ENCODE results near the gene UGT1A8.
"Not testable (repeated sequence)": the region's sequence is repeated elsewhere in the genome, so short reads cannot be mapped to it uniquely, and the experiment has no call there.

Gene UGT1A8

DNA sequence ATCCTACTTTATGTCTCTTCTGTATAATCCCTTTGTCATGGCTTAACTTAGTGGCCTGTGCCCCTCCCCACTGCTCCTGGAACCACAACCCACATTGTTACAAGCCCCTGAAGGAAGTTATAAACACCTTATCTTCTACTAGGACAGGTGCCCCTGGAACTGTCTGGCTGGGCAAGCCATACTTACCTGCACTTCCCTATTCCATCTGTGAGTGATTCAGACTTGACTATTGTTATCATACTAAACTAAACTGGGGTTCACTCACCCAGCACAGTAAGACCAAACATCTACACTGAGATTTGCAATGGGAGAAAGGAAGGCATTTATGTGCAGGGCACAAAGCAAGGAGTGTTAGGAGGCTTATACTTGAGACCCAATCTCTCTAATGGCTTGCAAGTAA, 71.6 kb downstream of the UGT1A8 start:
- DNase-seq = no peak

DNA sequence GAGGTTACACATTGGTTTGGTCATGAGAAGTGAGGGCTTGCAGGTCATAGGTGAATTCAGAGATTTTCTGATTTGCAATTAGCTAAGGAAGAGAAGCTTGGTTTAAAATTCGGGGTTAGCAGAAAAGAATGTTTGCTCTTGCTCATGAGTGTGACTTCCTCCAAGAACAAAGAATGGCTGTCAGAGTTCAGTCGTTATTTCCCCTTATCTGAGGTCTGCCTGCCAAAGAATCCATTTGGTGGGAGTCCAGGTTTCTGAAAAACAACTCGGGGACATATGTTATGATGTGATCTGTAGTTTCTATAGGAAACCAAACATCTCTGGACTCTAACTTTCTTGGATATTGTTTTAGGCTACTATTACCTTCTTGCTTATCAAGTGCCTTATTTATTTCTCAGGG, 72.1 kb downstream of the UGT1A8 start:
- no peak for DNase-seq

DNA sequence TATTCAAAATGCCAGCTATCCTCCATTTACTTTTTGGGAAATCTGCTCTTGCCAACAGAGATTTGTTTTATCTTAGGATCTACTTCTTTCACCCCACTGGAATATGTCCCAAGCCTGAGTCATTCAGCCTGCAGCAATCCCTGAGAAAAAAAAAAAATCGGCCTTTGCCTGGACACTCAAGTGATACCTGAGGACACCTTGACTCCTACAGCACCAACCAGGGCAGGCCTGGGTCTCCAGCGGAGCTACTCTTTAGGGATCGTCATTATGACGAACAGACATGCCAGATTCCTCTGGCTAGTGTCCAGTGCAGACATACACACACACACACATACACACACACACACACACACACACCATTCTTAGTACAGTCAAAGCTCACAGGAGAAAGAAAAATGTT, 73.0 kb downstream of the UGT1A8 start:
- DNase-seq = no peak

DNA sequence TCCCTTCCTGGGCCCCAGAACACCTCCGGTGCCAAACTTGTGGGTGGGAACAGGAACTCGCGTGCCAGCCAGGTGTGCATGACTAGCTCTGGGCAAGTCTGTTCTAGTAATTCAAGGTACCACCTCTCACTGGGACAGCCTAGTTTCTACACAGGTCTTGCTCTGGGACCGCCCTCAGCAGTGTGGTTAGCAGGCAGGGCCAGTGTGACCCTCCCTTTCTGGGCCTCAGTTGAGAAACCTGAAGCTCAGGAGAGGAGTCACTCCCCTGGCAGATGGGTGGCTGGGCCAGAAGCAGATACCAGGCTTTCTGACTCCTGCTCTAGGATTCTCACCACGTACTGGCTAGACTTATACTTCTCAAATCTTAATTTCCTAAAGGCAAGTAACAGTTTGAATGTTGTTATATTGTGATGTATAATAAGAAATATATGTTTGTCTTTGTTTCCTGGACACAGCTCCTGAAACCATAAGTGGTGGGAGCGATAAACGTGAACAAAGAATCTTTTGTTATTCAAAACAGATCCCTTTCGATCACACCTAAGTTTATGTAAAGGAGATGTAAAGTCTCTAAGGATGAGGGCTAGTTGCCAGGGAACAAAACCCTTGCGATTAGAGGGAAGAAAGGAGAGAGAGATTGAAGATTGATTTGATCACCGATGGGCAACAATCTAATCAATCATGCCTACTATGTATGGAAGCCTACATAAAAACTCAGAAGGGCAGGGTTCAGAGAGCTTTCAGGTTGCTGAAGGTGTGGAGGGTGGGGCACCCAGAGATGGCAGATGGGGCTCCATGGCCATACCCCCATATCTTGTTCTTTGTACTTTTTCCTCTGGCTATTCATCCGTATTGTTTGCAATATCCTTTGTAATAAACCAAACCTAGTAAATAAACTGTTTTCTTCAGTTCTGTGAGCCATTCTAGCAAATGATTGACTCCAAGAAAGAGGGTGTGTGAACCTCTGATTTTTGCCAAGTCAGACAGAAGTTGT, 74.3 kb downstream of the UGT1A8 start:
- DNase-seq = no peak

DNA sequence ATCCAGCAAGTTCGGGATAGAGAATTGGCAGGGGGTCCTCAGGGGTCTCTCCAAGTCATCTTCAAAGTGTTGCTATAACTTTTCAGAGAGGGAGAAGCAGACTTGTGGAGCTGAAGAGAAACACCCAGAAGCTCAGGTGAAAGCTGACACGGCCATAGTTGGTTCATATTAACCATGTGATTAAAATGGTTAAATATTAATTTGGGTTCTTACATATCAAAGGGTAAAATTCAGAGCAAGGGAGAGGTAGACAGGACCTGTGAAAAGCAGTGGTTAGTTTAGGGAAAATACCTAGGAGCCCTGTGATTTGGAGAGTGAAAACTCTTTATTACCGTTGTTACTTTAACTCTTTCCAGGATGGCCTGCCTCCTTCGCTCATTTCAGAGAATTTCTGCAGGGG, 75.2 kb downstream of the UGT1A8 start, which contains the start of gene UGT1A6:
UGT1A6 (plus strand) TSS at position 243 of the 400 bp plus-strand sequence; CDS start at position 358, 115 bp downstream.
- DNase-seq = no peak

DNA sequence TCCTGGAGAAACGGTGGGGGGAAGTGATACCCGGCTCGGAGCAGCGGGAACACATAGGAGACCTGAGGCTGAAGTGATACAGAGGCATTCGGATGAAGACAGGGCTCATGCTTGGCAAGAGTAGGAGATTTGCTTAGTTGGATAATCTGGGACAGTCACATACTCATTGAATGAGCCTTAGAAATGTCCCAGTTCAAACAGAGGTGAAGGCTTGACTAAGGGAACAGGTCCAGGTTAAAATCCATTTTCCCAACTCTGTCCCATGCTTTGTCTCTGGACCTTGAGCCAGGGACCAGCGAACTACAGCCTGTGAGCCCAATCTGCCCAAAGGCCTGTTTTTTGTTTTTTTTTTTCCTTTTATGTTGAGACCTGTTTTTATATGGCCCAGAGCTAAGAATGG, 76.5 kb downstream of the UGT1A8 start:
- DNase-seq = no peak

DNA sequence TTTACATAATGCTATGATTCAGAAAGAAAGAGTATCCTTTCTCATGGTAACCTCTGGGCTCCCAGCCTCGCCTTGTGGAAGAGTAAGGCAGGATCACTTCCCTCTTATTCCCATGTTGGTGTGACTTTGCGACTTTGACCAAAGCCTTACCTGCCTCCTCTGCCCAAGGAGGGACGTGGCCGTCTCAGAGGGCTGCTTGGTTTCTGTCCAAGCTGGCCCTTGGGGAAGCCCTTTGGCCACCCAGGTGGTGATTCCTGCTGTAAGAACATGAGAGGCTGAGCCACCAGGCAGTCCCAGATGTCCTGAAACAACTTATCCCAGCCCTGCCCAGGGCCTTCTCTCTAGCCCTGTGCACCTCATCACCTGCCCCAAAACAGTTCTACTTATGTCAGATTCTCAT, 81.3 kb downstream of the UGT1A8 start:
- no peak for DNase-seq

DNA sequence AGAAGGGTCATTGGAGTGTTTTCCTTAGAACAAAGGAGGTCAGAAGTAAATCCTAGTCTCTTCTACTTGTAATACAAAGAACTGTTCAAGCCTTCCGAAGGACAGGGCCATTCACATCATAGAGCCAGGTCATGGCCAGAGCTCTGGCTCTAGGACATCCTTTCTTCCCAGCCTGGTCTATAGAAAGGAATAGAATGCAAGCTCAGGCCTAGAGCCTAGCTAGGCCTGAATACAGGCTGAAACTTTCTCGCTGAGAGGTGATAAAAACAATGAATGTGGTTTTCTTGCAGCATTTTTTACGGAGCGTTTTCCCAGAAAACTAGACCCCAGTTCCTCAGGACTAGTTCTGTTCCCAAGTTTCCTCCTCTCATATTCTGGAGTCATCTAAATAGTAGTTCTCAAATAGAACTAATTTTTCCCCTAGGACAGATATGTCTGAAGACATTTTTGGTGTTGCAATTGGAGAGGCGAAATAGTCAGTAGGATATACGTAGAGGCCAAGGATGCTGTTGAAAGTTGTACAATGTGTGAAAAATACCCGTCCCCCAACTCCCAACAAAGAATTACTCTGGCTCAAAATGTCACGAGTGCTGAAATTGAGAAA, 82.1 kb downstream of the UGT1A8 start:
- no peak for DNase-seq

DNA sequence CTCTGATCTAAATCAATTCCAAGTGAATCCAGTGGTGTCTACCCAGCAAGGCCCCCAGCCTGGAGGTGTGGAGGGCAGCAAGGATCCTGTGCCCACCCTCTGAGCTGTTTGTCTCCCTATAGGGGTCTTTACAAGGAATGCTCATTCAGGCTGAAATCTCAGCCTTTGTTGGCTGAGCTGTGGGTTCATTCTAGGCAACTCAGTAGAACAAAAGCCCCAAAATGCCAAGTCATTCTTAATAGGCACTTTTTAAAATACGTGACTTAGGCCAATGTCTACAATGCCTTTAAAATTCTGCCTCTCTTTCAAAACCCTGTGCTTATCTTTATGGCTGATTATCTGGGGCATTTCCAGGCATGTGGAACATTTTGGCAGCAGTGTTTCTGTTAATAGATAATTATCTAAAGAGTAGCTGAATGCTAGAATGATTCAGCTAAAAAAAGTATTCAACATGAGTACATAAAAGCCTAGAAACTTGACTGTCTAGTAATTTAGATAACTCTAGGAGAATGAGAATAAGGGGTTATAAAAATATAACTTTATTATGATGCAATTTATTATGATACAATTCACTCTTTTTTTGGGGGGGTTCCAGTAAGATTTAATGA, 82.7 kb downstream of the UGT1A8 start:
- no peak for DNase-seq

DNA sequence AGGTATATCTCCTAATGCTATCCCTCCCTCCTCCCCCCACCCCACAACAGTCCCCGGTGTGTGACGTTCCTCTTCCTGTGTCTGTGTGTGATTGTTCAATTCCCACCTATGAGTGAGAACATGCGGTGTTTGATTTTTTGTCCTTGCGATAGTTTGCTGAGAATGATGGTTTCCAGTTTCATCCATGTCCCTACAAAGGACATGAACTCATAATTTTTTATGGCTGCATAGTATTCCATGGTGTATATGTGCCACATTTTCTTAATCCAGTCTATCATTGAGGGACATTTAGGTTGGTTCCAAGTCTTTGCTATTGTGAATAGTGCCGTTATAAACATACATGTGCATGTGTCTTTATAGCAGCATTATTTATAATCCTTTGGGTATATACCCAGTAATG, 83.4 kb downstream of the UGT1A8 start:
- DNase-seq = not testable (repeated sequence)

DNA sequence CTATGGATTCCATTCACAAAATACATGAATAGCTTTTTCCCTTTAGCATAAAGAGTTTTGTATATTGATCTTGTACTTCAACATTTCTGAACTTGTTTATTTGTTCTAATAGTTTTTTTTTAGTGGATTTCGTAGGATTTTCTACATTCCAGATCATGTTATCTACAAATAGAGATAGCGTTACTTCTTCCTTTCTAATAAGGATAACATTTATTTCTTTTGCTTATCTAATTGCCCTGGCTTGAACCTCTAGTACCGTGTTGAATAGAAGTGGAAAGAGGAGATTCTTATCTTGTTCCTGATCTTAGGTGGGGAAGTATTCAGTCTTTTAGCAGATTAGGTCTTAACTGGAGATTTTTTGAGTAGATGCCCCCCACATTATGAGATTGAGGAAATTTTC, 84.8 kb downstream of the UGT1A8 start:
- DNase-seq = no peak

DNA sequence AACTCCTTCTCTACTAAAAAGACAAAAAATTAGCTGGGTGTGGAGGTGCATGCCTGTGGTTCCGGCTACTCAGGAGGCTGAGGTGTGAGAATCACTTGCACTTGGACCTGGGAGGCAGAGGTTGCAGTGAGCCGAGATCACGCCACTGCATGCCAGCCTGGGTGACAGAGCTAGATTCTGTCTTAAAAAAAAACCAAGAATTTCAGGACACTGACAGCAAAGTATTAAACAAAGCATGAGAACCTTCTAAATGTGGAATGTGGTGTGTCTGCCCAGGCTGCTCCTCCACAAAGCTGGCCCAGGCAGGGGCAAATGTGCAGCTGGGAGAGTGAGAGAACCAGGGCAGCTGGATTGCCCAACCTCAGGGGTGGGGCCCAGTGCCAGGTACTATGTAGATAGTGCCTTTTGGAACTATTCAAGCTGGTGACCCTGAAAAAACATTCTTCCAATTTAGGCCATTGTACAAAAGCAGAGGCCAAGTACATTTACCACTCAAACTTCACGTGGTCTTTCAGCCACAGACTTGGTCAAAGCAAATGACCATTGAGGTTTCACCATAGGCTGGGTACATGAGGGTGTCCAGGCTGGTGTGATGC, 88.6 kb downstream of the UGT1A8 start:
- DNase-seq = no peak

DNA sequence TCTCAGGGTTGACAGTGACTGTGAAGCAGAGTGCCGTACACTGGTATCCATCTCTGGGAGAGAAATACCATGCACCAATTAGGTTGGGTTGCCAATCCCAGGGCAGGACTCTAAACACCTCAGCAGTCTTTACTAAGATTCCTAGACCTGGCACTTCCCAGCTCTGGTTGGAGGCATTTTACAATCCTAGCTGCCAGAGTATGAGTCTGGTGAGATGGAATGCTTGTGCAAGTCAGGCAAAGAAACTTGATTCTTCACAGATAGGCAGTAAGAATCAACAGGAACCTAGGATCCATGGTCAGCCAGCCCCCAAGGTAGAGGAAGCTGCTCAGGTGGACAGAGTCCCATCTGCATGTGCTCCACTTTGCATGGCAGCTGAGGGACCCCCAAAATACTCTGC, 89.3 kb downstream of the UGT1A8 start:
- DNase-seq = no peak

DNA sequence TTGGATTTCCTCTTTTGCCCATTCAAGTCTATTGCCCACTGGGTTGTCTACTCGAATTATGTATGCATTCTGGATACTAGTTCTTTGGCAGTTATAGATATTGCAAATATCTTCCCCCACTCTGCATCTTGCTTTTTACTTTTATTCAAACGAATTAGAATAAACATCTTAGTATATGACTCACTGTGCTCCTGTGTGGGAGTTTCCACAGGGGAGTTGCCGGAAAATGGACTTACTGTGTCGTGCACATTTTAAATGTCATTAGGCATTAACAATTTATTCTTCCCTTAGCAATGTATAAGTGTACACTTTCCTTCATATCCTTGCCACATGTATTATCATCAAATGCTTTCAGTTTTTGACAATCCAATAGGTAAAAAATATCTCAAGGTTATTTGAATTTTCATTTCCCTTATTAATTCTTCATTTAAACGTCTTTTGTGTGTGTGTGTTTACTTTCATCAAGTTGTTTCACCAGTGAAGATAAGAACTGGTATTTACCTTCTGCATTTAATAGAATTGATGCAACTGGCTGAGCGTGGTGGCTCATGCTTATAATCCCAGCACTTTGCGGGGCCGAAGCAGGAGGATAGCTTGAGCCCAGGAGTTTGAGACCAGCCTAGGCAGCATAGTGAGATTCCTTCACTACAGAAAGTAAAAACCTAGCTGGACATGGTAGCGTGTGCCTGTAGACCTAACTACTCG, 90.7 kb downstream of the UGT1A8 start:
- no peak for DNase-seq

DNA sequence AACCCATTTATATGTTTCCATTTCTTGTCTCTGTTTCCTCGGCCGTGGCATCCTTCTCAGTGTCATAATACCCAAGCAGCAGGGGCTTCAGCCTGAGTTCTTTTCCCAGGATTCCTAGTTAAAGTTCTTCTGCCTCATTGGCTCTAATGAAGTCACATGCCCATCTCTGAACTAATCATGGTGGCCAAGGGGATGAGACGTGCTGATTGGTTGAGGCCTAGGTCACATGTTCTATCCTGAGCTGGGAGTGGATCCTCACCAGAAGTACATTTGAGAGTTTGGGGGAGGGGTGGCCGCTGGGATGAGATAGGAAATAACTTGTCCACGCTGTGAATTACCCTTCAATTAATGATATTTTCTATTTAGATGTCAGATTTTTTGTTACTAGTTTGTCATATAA, 91.5 kb downstream of the UGT1A8 start:
- no peak for DNase-seq

DNA sequence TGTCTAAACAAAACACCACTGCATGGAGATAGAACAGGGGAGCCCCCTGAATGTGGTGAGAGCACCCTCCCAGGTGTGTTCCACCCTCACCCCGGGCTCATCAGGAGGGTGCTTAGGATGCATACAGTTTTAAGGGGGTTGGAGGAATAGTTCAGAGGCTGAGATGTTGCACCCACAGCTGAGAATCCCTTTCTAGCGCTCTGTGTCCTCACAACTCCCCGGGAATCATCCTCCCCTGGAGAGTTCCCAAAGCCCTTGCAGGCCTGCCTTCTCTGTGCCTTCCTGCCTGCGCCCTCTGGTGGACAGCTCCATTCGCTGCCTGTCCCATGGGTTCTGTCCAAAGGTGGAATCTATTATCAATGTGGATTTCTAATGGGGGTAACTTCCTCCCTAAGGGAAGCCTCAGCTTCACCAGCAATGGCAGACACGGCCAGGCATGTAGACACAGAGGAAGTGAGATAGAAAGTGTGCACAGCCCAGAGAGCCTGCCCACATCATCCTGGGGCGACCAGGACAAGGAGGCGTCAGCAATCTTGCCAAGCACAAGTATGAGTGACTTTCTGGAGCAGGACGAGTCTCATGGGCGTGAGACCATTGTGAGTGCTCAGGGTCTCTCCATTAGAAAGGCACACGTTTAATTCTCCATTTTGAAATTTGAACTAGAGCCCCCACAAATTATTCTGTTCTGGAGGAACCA, 94.0 kb downstream of the UGT1A8 start:
- peak; percentile 88 for DNase-seq

DNA sequence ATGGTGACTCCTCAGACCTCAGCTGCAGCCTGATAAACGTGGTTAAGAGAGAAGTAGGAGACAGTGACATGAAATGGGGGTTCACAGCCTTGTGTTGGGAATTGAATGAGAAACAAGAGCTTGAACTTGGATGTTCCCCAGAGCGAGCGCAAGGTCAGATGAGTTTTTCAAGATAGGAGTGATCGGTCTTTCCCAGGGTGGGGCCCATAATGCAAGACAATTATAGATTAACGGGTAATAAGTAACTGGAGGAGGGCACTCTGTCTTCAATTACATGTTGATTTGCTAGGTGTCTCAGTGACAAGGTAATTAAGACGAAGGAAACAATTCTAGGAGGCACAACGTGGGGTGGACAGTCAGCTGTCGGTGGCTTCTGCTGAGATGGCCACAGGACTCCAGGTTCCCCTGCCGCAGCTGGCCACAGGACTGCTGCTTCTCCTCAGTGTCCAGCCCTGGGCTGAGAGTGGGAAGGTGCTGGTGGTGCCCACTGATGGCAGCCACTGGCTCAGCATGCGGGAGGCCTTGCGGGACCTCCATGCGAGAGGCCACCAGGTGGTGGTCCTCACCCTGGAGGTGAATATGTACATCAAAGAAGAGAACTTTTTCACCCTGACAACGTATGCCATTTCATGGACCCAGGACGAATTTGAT, 95.3 kb downstream of the UGT1A8 start, which contains the start of gene UGT1A5:
UGT1A5 (plus strand) TSS at position 297 of the 651 bp plus-strand sequence; CDS start at position 382, 85 bp downstream.
- DNase-seq = no peak

DNA sequence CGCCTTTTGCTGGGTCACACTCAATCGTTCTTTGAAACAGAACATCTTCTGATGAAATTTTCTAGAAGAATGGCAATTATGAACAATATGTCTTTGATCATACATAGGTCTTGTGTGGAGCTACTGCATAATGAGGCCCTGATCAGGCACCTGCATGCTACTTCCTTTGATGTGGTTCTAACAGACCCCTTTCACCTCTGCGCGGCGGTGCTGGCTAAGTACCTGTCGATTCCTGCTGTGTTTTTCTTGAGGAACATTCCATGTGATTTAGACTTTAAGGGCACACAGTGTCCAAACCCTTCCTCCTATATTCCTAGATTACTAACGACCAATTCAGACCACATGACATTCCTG, 95.8 kb downstream of the UGT1A8 start:
- DNase-seq = no peak

DNA sequence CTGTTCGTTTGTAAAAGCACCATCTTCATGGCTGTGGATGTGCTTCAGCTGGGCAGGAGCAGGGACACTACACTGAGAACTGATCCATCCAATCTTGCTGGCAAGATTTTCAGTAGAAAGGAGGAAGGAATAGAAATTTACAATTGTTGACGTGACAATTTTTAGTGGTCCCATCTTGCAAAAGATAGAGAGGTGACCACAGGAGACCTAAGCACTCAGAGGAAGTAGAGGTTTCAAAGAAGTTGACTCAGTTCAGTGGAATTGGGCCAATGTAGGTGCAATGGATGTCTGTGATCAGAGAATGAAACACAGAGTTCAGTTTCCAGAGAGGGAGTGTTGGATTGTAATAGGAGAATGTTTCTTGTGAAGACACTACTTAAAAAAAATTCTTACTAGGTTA, 96.7 kb downstream of the UGT1A8 start:
- DNase-seq = no peak

DNA sequence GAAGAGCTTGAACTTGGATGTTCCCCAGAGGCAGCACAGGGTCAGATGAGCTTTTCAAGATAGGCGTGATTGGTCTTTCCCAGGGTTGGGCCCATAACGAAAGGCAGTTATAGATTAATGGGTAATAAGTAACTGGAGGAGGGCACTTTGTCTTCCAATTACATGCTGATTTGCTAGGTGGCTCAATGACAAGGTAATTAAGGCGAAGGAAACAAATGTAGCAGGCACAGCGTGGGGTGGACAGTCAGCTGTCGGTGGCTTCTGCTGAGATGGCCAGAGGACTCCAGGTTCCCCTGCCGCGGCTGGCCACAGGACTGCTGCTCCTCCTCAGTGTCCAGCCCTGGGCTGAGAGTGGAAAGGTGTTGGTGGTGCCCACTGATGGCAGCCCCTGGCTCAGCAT, 101.1 kb downstream of the UGT1A8 start, which contains the start of gene UGT1A4:
UGT1A4 (plus strand) TSS at position 185 of the 400 bp plus-strand sequence; CDS start at position 270, 85 bp downstream.
- DNase-seq = no peak

DNA sequence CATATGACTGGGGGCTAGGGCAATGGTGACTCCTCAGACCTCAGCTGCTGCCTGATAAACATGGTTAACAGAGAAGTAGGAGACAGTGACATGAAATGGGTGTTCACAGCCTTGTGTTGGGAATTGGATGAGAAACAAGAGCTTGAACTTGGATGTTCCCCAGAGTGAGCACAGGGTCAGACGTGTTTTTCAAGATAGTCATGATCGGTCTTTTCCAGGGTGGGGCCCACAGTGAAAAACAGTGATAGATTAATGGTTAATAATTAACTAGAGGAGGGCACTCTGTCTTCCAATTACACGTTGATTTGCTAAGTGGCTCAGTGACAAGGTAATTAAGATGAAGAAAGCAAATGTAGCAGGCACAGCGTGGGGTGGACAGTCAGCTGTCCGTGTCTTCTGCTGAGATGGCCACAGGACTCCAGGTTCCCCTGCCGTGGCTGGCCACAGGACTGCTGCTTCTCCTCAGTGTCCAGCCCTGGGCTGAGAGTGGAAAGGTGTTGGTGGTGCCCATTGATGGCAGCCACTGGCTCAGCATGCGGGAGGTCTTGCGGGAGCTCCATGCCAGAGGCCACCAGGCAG, 111.4 kb downstream of the UGT1A8 start, which contains the start of gene UGT1A3:
UGT1A3 (plus strand) TSS at position 320 of the 579 bp plus-strand sequence; CDS start at position 405, 85 bp downstream.
- no peak for DNase-seq
